ENCODE measurements around the gene WDR35. TPM values are rescaled to one million over a fixed set of nuclear protein-coding genes. Genes with fewer than 3 reads are reported as not detected.

Gene WDR35
- polyA plus RNA-seq, 1 donor: 7.5 TPM

DNA sequence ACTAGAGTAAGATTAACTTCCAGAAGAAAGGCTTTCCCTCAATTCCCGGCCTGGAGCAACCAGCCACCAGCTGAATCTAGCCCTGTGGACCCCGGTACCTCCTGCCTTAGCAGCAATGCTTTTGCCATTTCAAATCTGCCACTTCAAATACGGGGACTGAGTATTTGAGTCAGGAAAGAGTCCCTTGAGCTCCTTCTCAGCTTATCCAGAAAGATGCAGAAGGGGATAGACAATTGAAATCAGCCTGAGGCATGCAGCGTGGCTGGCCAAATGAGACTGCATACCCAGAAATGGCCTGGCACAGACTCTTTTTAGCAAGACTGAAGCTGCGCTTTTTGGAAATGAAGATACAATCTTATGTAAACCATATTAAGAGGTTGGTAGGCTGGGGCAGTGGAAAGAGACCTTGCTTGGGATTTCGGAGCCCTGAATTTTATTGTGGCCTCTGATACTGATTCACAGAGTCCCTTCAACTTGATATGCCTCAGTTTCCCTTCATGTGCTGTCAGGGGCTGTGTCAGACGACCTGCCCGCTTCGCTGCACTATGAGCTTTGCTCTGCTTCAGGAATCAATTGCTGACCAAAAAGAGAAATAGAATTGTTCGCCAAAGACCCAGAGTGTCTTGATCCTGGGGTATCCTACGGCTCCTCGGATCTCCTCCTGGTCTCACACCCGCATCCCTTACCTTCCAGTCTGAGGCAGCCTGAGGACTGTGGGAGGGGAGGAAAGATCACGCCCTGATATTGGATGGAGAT lies 21.5 kb upstream of the WDR35 start:
- DNase-seq: no peak

DNA sequence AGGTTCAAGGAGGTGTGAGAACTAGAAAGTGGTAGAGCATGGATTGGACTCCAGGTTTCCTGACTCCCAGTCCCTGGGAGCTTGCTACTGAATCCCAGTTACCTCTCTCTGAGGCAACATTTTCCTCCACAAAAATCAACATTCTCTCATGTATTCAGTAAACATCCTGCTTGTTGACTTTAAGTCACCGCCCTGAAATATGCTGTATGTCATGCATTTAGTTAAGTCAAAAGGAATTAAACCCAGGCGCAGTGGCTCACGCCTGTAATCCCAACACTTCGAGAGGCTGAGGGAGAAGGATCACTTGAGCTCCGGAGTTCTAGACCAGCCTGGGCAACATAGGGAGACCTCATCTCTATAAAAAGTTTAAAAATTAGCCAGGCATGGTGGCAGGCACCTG lies 18.8 kb upstream of the WDR35 start:
- DNase-seq: no peak

DNA sequence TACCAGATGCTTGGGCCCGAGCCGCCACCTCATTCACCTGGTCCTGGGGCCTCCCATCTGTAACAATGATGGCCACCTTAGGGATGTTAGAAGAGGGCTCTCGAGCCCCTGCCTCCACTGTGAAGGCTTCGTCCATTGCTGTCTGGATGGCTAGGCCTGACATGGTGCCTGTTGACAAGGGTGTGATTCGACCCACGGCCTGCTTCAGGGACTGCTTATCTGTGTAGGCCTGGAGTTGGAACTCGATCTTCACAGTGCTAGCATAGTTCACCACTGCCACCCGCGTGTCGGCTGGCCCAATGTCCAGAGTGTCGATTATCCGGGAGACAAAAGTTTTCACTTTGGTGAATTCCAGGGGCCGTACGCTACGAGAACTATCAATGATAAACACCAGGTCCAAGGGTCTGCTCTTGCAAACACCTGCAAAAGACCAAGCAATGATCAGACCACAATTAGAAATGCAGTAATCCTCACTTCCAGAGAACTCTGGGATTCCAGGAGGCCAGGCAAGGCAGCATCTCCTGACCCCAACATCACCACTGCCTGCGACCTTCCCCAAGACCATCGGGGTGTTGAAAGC lies 16.1 kb upstream of the WDR35 start:
- no peak for DNase-seq

DNA sequence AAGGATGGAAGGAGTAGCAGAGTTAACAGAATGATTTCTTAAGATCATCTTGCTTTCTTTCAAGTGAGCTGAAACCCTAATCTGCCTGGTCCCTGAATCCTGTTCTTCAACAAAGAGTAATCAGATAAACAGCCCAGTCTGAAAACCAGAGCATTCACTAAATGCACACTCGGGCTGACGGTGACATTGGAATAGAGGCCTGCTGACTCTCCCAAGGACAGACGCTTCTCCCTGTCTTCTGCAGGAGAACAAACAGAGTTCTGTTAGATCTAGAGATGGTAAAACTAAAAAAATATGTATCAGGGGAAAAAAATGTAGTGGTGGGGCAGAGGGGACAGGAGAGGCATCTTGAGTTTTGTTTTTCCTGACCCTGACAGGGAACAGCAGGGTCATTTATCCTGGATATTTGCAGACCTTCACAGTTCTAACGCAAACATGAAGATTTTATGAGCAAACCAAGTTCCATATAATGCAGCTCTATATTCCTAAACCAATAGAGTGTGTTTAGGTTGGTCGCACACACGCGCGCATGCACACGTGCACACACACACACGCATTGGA lies 15.2 kb upstream of the WDR35 start:
- no peak for DNase-seq

DNA sequence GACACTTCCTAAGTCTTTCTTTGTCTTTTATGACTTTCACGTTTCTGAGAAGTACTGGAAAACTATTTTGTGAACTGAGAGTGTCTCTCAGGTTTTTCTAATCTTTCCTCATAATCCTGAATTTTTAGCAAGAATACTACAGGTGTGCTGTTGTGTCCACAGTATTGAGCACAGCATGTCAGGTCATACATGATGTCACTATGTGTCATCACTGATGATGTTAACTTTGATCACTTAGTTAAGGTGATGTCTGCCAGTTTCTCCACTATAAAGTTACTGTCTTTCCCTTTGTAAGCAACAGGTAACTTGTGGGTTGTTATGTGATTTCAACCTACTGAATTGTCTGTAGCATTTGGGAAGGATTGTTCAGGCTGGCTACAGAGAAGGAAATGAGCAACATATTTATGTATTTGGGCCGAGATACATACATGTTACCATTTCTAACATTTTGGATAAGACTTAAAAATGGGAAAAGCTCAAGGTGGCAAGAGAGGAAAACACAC lies 11.5 kb upstream of the WDR35 start:
- no peak for DNase-seq

DNA sequence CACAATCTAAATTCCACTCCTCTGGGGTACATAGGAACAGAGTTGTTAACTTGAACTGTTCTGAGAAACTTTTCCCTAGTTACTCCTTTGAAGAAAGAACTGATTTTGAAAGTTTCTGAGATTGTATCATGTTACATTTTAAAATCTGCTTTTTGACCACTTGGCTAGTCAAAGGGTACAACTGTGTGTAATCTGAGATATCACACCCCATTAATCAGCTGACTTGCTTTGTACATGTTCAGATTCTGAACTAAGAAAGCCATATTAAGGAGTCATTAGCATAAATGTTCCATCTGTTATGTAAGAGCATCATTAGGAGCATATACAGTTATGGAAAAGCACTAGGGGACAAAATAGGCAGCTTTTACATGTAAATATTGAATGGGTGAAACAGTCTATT lies 3.8 kb upstream of the WDR35 start:
- no peak for DNase-seq

DNA sequence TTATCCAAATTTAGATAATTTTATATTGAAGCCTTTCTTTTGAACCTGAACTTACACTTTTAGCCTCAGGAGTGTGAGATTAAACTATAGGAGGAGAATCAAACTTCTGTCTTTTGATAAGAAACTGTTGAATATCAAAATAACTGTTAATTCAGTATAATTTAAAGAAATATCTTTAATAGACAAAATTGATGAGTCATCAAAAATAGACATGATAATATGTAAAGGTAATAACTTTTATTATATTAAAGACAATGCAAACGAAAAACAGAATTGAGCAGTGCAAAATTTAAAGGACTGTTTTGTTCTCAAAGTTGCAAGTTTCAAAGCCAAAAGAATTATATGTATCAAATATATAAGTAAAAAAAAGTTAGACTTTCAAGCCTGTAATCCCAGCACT lies 2.0 kb upstream of the WDR35 start:
- DNase-seq: no peak

DNA sequence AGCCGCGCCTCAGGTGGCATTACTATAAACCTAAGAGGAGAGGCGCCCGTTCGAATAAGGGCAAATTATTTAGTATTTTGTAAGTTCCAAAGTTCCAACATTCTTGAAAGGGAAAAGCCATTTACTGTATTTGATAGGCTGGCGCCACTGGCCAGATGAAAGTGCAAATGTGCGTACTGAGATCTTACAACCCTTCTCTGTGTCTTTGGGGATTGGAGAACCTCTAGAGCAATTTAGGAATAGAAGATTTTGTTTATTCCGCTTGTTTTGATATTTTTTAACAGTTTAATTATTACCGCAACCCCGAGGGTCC lies 467 bp upstream of the WDR35 start:
- DNase-seq: no peak

DNA sequence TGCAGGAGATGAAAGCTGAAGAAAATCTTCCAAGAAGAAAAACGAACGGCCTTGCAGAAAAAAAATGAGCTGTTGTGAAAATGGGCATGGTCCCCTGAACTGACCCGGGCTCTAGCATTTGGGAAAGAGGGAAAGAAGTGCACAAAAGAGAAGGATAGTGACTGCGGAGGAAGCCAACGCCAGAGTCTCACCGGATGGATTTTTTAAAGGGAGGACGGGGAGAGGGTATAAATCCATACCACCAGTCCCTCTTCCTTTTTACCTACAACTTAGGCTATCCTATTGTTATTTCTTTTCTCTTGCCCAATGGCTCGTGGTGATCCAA lies 601 bp downstream of the WDR35 start:
- DNase-seq: no peak

DNA sequence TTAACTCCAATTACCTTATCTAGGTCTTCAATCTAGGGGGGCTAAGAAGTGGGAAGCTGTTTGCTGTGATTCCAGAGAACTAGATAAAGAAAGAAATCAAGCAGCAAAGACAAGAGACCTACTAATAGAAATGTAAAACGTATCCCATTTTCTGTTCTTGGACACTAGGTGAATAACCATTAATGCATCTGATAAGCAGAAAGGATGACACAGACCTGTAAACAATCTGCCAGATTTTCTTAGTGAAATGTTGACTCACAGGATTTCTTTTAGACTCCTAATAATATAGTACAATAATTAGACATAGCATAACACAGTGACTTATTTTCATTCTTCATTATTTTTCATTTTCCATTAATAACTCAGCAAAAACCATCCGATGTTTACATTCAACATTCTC lies 1.3 kb downstream of the WDR35 start:
- DNase-seq: no peak

DNA sequence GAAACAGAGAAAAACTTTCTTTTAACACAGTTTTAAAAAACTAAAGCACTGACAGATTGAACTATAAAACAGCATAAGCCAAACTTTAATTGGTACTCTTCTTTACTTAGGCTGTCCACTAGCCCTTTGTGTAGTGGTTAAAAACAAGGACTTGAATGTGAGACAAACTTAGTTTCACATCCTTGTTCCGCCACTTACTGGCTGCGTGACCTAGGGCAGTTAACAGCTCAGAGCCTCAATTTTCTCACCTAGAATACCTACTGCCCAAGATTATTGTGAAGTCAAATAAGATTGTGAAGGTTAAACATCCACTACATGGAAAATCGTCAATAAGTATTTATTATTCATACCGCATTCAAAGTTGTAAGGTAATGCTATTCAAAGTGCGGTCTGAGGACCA lies 2.0 kb downstream of the WDR35 start:
- no peak for DNase-seq

DNA sequence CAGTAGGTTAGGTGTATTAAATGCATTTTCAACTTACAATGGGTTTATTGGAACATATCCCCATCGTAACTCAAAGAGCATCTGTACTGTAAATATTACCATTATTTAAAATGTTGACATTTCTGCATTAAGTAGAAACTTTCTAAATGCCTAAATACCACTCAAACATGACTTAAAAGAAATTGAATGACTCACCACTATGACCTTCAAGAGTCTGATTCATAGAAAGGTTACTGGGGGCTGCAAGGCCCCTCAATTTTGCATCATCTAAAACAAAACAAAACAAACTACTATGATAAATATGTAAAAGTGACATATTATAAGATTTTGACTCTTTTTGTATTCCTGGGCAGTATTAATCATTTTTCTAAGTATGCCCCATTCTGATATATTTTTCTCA lies 7.6 kb downstream of the WDR35 start:
- DNase-seq: no peak

DNA sequence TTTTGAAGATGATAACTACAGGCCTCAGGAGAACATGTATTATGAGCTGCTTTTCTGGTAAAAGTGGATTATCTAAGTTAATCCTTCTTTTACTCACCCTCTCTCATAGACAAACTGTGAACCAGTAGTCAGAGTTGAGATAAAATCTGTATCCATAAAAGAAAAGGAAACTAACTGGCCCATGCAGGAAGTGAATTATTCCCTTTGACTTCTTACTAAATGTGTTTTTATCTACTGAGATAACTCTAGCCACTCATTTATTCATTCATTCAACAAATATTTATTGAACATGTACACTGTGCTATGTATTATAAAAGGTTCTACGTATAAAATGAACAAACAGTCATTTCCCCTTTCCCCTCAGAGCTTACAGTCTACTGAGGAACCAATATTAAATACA lies 10.0 kb downstream of the WDR35 start:
- no peak for DNase-seq

DNA sequence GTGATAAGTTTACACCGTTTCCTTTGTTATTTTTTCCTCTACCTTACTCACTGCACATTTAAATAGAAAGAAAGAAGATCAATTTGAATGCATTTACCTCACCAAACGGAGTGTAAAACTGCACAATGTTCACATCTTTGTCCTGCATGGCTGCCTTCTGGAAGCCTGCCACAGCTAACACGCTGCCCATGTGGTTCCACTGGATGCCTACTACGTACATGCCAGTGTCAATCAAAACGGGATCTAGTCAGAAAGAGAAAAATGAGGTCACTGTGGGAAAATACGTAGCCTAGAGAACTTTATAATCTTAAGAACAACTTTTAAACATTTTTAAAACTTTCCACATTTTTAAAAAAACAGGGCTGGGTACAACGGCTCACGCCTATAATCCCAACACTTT lies 16.4 kb downstream of the WDR35 start:
- no peak for DNase-seq

DNA sequence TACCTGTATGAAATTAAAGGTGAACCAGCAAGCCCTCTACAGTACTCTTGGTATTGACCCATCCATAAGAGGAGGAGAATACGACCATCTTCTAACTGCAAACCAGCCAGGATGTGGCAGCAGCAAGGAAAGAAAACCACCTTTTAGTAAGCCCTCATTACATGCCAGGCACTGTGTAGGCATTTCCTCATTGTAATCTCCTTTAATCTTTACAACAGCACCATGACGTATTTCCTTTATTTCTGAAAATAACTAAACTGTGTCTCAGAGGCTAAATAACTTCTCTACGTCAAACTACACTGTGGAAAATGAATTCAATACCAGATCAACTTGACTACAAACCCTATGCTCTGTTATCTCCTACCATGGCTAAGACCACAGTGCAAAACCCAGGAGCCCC lies 18.2 kb downstream of the WDR35 start:
- no peak for DNase-seq

DNA sequence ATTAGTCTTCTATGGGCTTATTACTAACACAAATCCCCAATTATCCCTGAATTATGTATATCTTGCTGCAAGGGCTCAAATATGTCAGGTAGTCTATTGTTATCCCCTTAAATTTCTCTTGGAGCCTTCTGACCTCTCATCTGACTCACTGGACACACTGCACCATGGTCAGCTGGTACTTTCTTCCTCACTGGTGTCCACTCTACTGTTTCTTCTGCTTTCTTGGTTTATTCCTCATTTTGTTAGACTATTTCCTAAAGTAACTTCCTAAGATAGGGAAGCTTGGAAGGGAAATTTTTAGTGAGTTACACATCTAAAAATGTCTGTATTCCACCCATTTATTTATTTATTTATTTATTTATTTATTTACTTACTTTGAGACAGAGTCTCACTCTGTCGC lies 26.5 kb downstream of the WDR35 start:
- DNase-seq: no peak

DNA sequence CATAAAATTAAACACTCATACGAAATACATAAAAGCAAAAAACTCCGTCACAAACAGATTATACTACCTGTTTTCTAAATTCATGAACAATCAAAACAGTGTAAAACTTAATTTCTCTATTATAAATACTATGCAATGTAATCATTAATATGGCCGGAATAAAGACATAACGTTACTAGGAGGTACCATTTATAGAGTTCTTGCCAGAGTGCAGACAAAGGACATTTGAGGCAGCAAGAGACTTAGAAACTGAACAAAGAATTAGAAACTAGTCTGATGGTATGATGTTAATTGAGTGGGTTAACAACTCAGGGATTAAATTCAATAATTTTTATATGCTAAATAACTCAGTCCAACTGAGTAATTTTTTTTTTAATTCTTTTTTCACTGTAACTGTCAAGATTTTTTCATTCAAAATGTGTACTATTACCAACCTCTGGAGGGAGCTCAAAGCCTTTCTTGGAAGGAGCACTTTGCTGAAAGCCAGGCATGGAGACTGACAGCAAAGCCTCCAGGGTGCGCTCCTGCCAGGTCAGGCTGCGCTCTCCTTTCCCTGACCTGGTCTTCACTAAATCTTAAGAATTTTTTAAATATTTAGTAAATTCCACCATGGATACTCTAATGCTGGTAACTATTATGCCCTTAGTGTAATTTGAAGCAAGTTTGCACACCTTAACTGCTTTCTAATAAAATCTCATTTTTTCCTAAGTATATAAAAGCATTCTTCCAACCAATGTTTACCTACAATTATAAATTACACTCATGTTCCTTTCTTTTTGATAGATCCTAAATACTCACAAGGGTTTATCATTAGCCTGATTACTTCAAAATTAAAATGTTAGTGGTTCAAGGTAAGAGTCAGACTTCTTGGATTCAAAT lies 34.1 kb downstream of the WDR35 start:
- DNase-seq: peak; percentile 51

DNA sequence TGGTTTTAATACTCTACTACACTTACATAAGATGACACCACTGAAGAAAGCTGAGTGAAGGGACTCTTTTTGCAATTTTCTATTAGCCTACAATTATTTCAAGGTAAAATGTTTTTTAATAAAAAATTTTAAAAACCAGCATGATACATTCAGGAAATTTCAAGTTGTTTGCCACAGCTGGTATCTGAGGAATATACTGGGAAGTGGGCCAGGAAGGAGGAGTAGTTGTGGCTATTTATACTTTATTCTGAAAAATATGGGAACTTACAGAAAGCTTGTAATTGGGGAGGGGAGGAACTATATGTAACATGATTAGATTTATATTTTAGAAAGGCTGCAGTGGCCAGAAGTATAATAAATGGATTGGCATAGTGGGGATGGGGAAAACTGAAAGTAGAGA lies 40.8 kb downstream of the WDR35 start:
- peak; percentile 49 for DNase-seq

DNA sequence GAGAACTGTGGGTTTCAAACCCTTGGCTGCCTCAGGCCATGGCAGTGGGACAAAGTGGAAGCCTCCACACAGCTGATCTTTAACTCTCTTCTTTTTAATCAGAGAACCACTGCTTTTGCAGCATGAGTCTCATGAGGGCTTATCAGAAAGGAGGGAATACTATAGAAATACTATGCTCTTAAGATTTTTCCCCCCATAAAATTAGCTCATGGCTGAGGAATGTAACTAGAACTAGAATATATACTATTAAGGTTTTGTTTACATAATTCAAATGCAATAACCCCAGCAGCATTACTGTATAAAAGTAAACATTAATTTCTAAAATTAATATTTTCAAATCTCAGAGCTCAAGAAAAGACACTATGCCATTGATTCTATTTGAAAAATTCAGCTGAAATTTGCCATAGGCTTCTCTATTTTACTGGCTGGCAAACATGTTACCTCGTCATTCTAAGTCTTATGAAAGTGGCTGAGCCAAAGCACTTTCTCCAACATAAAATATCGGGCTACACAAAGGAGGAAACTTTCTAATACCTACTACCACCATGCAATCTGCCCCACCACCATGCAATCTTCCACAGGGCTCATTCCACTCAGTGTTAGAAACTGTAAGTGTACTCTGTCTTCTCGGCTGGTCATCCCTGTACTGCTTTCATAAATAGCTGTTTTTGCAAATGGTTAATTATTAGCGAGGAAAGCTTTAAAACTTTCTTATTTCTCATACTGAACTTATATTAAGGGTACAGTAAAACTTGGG lies 42.5 kb downstream of the WDR35 start:
- DNase-seq: no peak

DNA sequence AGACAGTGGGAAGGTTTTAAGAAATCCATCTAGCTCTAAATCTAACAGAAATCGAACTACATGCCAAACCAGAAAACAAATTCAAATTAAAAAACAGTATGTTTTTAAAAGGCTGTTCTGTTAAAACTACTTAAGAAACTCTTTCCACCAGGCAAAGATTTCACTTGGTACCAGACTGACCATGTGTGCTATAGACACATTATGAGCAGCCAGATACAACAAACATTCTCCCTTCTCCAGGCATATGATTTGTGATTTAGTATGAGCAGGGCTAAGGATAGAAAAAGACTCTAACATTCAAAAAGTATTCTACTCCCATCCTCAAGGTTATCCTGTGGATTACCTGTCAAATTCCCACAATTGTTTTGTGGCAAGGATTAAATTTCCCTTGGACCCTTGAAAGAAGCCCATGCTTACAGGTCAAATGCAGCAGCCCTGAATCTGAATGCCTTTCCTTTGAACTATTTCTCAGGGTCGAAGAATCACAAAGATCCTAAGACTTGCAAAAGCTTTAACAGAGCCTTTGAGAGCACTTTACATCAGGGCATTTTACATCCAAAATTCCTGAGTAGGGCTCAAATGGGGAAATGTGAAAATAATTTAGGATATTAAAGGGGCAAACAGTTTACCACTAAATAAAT lies 45.6 kb downstream of the WDR35 start:
- no peak for DNase-seq

DNA sequence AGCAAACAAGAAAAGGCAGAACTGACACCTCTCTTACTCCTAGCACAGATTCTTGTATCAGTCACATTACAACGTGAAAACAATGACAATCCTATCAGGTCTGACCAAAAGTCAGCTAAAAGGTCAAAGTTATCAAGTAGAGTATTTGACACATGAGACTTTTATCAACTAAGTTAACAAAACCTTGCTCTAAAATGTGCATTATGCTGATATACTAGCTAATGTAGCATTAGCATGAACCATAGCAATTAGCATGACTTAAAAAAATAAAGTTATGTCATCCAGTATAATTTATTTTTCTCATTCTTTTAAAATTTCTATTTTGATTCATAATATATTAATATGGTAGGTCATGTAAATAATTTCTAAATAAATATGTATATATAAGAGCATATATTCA lies 46.7 kb downstream of the WDR35 start:
- no peak for DNase-seq

DNA sequence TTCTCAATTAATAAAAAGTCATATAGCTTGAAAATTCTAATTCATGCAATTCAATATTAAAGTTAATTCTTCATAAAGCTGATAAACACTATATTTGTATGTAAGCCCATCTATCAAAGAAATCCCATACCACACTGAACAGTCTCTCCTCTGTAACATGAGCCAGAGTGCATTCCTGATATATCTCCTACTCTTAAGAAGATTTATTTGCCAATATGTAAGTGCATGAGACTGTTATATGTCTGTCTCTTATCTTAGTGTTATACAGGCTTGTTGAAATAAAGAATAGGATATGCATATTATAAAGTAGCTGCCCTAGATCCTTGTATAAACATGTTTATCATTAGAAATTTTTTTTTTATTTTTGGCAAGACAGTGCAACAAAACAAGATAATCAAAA lies 47.7 kb downstream of the WDR35 start:
- no peak for DNase-seq

All from hindlimb muscle (tissue), 1 donor.